SJCRH30 (cell line): ENCODE data around the gene SYT14. TPM values are rescaled to one million over a fixed set of nuclear protein-coding genes. Genes with fewer than 3 reads are reported as not detected.
"Not testable (repeated sequence)": the region's sequence is repeated elsewhere in the genome, so short reads cannot be mapped to it uniquely, and the experiment has no call there.

ENCODE experiments used
- DNase-seq, 2 experiments: peaks; one replicate each; pipeline ENCODE4 v3.0.0-alpha.2; 2015 to 2020
- H3K27ac ChIP-seq: fragments of 250-450 bp; sonication (Bioruptor Pico); 2 replicates; pipeline ENCODE4 v1.5.1; 2020; ENCODE audit warnings: mild to moderate bottlenecking, moderate library complexity
- H3K27me3 ChIP-seq: fragments of 250-450 bp; sonication (Bioruptor Pico); 2 replicates; pipeline ENCODE4 v1.5.1; 2020; ENCODE audit warnings: mild to moderate bottlenecking, moderate library complexity
- H3K36me3 ChIP-seq: fragments of 250-450 bp; sonication (Bioruptor Pico); 2 replicates; pipeline ENCODE4 v1.5.1; 2020; ENCODE audit warnings: mild to moderate bottlenecking, moderate library complexity
- H3K4me1 ChIP-seq: fragments of 250-450 bp; sonication (Bioruptor Pico); 2 replicates; pipeline ENCODE4 v1.5.1; 2020; ENCODE audit warnings: mild to moderate bottlenecking, moderate library complexity
- H3K4me3 ChIP-seq: fragments of 250-450 bp; sonication (Bioruptor Pico); 2 replicates; pipeline ENCODE4 v1.5.1; 2020; ENCODE audit warnings: mild to moderate bottlenecking, moderate library complexity
- H3K9me3 ChIP-seq: fragments of 250-450 bp; sonication (Bioruptor Pico); replicated peaks from 2 replicates; pipeline ENCODE4 v1.5.1; 2020; ENCODE audit warnings: mild to moderate bottlenecking, moderate library complexity
- total RNA-seq: library from RNA; depleted of rRNA; stranded (reverse); fragments of >200 nt; shearing (Covaris generic); gene quantifications from 2 replicates; pipeline ENCODE4 v1.2.3, GENCODE V29; 2014

SYT14 gene
- total RNA-seq, 1 experiment from 2014 or later = not detected

- Histone ChIP-seq H3K27me3 (no peaks in the 10 kb centered on the region), H3K36me3 (no peaks in the 10 kb centered on the region), H3K27ac (no peak overlapping the region), H3K4me1 (no peaks in the 10 kb centered on the region), H3K9me3 (no peaks in the 10 kb centered on the region), H3K4me3 (no peak overlapping the region)
- DNase-seq = no peak
Measured at GRCh38 chr1:209965996-209966395, 28.0 kb downstream of the SYT14 start.

GRCh38 chr1:209978721-209979120 is 40.7 kb downstream of the SYT14 start:
- not testable (repeated sequence) for H3K36me3 ChIP-seq, H3K4me1 ChIP-seq, H3K27ac ChIP-seq, H3K27me3 ChIP-seq, H3K4me3 ChIP-seq, H3K9me3 ChIP-seq, DNase-seq

- no peak overlapping the region for H3K27ac ChIP-seq
- no peaks in the 10 kb centered on the region; the same call in 1 of the 2 replicates for H3K27me3 ChIP-seq
- no peak for DNase-seq
- H3K4me3 ChIP-seq = no peak overlapping the region
- no peaks in the 10 kb centered on the region for H3K9me3 ChIP-seq
- no peaks in the 10 kb centered on the region for H3K4me1 ChIP-seq
- H3K36me3 ChIP-seq = no peaks in the 10 kb centered on the region
Measured at GRCh38 chr1:209983953-209984352, 45.9 kb downstream of the SYT14 start.

DNA sequence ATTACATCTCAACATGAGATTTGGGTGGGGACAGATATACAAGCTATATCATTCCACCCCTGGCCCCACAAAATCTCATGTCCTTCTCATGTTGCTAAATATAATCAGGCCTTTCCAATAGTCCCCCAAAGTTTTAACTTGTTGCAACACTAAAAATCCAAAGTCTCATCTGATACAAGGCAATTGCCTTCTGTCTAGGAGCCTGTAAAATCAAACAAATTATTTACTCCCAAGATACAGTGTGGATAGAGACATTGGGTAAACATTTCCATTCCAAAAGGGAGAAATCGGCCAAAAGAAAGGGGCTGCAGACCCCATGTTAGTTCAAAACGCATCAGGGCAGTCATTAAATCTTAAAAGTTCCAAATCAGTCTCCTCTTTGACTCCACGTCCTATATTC is 47.0 kb downstream of the SYT14 start:
- no peak for DNase-seq
- Histone ChIP-seq H3K27ac (no peak overlapping the region), H3K4me3 (no peak overlapping the region), H3K4me1 (no peaks in the 10 kb centered on the region), H3K36me3 (no peaks in the 10 kb centered on the region), H3K9me3 (no peaks in the 10 kb centered on the region), H3K27me3 (no peaks in the 10 kb centered on the region; the same call in 1 of the 2 replicates)

GRCh38 chr1:209988706-209989105 is 50.7 kb downstream of the SYT14 start:
- no peak for DNase-seq
- H3K4me1 ChIP-seq = no peaks in the 10 kb centered on the region
- no peaks in the 10 kb centered on the region for H3K9me3 ChIP-seq
- no peak overlapping the region for H3K27ac ChIP-seq
- no peaks in the 10 kb centered on the region; the same call in 1 of the 2 replicates for H3K27me3 ChIP-seq
- H3K36me3 ChIP-seq = no peaks in the 10 kb centered on the region
- no peak overlapping the region for H3K4me3 ChIP-seq

DNA sequence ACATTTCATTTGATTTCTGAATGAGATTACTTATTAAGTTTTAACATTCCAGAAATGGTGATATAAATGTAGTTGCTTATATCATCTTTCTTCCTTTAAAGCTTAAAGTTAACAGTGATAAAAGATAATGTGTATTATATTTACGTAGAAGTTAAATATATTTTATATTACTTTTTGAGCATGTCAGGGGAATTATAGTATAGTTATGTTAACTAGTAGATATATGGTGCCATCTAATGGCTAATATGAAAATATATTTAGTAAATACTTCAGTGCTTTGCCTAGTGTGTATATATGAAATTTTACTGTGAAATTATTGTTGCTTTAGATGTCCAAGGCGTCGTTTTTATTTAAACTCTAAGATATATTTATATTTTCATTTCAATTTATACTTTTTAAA is 51.5 kb downstream of the SYT14 start:
- Histone ChIP-seq H3K36me3 (no peaks in the 10 kb centered on the region), H3K9me3 (no peaks in the 10 kb centered on the region), H3K27me3 (no peaks in the 10 kb centered on the region; the same call in 1 of the 2 replicates), H3K4me3 (no peak overlapping the region), H3K27ac (no peak overlapping the region), H3K4me1 (no peaks in the 10 kb centered on the region)
- peak in 1 of 2 experiments; percentile 37 for DNase-seq

- Histone ChIP-seq H3K4me3 (no peak overlapping the region), H3K4me1 (no peaks in the 10 kb centered on the region), H3K27ac (no peak overlapping the region), H3K9me3 (no peaks in the 10 kb centered on the region), H3K36me3 (no peaks in the 10 kb centered on the region), H3K27me3 (no peaks in the 10 kb centered on the region)
- DNase-seq = peak; percentile 9 to 10
Measured at GRCh38 chr1:209993061-209993830, 55.2 kb downstream of the SYT14 start.

- Histone ChIP-seq H3K9me3 (no peaks in the 10 kb centered on the region), H3K27me3 (no peaks in the 10 kb centered on the region), H3K4me1 (no peaks in the 10 kb centered on the region)
Measured at GRCh38 chr1:209996348-209996747, 58.3 kb downstream of the SYT14 start.

DNA sequence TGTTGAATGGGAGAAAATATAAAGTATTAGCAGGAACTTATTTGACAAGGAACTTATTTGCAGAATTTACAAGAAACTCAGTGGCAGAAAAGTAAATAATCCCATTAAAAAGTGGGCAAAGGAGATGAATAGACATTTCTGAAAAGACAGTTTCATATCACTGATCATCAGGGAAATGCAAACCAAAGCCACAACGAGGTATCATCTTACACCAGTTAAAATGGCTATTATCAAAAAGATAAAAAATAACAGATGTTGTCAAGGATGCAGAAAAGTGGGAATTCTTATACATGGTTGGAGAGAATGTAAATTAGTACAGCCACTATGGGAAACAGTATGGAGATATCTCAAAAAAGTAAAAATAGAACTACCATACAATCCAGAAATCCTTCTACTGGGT is 61.0 kb downstream of the SYT14 start:
- H3K27me3 ChIP-seq = no peaks in the 10 kb centered on the region
- no peak for DNase-seq
- no peaks in the 10 kb centered on the region for H3K9me3 ChIP-seq
- H3K4me3 ChIP-seq = no peak overlapping the region
- H3K27ac ChIP-seq = no peak overlapping the region
- H3K36me3 ChIP-seq = no peaks in the 10 kb centered on the region
- H3K4me1 ChIP-seq = no peaks in the 10 kb centered on the region

More at GRCh38 chr1:209996348-209996747, 58.3 kb downstream of the SYT14 start:
- DNase-seq = no peak
- Histone ChIP-seq H3K36me3 (no peaks in the 10 kb centered on the region), H3K4me3 (no peak overlapping the region), H3K27ac (no peak overlapping the region)

DNA sequence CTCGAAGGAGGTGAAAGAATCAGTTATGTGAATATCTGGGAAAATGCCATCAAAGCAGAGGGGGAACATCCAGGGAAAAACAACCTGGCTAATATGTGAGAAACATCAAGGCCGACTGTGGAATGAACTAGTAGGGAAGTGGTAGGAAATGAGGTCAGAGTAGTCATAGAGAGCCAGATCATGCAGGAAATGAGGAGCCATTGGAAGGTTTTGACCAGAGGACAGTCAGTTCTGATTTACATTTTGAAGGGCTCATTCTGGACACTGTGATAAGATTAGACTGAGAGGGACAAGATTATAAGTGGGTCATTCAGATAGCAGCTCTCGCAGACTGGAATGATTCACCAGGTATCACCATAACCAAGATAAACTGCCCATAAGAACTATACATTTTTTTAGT is 63.7 kb downstream of the SYT14 start:
- no peak for DNase-seq
- H3K4me1 ChIP-seq = no peaks in the 10 kb centered on the region
- H3K4me3 ChIP-seq = no peak overlapping the region
- H3K27me3 ChIP-seq = no peaks in the 10 kb centered on the region
- H3K27ac ChIP-seq = no peak overlapping the region
- H3K36me3 ChIP-seq = no peaks in the 10 kb centered on the region
- H3K9me3 ChIP-seq = no peaks in the 10 kb centered on the region

DNA sequence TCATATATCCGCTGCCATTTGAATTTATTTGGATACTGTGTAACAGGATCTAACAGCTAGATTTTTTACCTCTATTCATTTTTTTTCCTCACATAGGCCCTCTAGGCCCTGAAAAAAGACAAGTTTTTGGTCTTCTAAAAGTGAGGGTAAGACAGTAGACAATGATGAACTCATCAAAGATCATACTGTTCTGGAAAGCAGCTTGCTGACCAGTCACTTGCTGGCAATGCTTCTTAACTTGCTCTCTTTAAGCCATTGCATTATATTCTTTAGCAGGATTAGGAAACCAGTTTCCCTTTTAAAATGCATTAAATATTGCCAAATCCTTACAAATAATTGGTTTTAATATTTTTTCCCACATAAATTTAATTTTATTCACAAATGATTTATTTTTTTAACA is 65.5 kb downstream of the SYT14 start:
- no peaks in the 10 kb centered on the region for H3K36me3 ChIP-seq
- H3K27me3 ChIP-seq = peaks cover 6% of the 10 kb centered on the region; the same call in 1 of the 2 replicates
- DNase-seq = no peak
- H3K27ac ChIP-seq = no peak overlapping the region
- no peaks in the 10 kb centered on the region for H3K4me1 ChIP-seq
- no peaks in the 10 kb centered on the region for H3K9me3 ChIP-seq
- H3K4me3 ChIP-seq = no peak overlapping the region

GRCh38 chr1:210010161-210010560 is 72.1 kb downstream of the SYT14 start:
- H3K36me3 ChIP-seq = no peaks in the 10 kb centered on the region
- no peaks in the 10 kb centered on the region for H3K4me1 ChIP-seq
- no peak overlapping the region for H3K27ac ChIP-seq
- H3K27me3 ChIP-seq = peaks cover 17% of the 10 kb centered on the region; the same call in 1 of the 2 replicates
- DNase-seq = no peak
- no peaks in the 10 kb centered on the region for H3K9me3 ChIP-seq
- H3K4me3 ChIP-seq = no peak overlapping the region

DNA sequence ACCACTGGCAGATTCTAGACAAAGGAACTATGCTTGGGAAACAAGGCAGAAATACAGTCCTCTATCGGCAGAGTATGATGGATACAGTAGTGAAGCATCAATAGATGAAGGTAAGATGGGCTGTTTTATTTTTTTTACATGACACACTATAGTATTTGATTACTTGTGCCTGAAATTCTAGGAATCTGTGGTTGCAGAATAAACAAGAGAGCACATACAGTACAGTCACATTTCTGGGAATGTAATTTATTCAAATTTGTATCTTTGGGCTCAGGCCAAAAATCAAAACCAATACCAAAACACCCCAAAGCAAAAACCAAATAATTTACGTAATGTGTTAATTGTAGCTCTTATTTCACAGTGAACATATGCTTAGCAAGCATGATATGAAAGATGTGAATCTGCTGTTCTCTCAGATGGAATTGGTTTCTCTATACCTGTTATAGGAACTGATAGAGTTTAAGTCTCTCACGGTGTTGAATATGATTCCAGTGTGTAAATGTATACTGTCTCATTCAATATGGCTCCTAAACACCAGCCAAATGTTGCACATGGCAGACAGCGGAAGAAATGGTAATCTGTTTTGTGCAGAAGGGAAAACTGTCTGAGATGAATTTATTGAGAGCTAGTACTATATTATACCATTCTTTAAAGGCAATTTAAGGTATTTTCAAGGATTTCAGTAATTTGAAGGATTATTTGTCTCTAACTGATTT is 83.3 kb downstream of the SYT14 start:
- Histone ChIP-seq H3K4me3 (no peak overlapping the region), H3K27ac (no peak overlapping the region), H3K9me3 (no peaks in the 10 kb centered on the region), H3K36me3 (no peaks in the 10 kb centered on the region), H3K27me3 (peaks cover 8% of the 10 kb centered on the region; the same call in 1 of the 2 replicates), H3K4me1 (no peaks in the 10 kb centered on the region)
- DNase-seq = no peak

DNA sequence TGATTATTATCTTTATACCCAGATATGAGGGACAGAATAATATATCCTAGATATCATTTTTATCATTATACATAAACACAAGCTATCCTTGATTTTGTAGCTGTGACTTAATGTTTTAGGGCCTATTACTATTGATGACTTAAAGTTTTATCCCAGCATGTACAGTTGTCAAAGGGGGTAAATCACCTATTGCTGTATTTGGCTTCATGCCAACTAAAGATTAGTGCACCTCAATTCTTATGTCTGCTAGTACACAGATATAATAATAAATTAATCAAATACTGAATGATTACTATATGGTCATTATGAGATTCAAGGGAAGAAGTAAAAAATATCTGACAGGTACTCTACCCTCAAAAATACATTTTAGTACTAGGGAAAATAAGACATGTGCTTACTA is 84.0 kb downstream of the SYT14 start:
- Histone ChIP-seq H3K27ac (no peak overlapping the region), H3K4me3 (no peak overlapping the region), H3K36me3 (no peaks in the 10 kb centered on the region), H3K27me3 (peaks cover 8% of the 10 kb centered on the region; the same call in 1 of the 2 replicates), H3K4me1 (no peaks in the 10 kb centered on the region), H3K9me3 (no peaks in the 10 kb centered on the region)
- no peak for DNase-seq

DNA sequence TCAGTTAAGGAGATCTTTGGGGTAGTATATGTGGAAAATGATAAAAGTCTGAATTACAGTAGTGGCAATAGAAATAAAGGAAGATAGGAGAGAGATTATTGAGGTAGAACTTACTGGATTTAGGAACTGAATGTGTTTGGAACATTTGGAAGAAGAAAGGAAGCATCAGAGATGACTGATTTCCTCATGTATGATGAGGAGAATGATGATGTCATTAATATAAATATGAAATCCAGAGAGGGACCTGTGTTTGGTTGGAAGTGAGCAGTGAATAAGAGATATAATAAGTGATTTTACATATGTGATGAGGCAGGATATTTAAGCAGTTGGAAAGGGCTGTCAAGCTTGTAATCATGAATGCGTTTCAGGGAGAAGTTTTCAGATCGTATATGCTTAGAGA is 86.3 kb downstream of the SYT14 start:
- DNase-seq = no peak
- no peaks in the 10 kb centered on the region for H3K9me3 ChIP-seq
- peaks cover 8% of the 10 kb centered on the region; the same call in 1 of the 2 replicates for H3K27me3 ChIP-seq
- no peak overlapping the region for H3K4me3 ChIP-seq
- no peaks in the 10 kb centered on the region for H3K36me3 ChIP-seq
- H3K4me1 ChIP-seq = no peaks in the 10 kb centered on the region
- H3K27ac ChIP-seq = no peak overlapping the region
